Brain microvascular endothelial cell (primary cell): ENCODE data around the gene TJAP1.
A peak's percentile ranks its signal among the peaks of the same experiment; 100 is the strongest.

Experiments used
- DNase-seq: peaks from one replicate; pipeline ENCODE4 v3.0.0-alpha.2; 2020
- H3K27ac ChIP-seq: fragments of 250-450 bp; sonication (Bioruptor Pico); 2 replicates; pipeline ENCODE4 v1.5.1; 2020; ENCODE audit warnings: mild to moderate bottlenecking, moderate library complexity
- H3K27me3 ChIP-seq: fragments of 250-450 bp; sonication (Bioruptor Pico); replicated peaks from 2 replicates; pipeline ENCODE4 v1.5.1; 2020; ENCODE audit warnings: mild to moderate bottlenecking
- H3K36me3 ChIP-seq: fragments of 250-450 bp; sonication (Bioruptor Pico); replicated peaks from 2 replicates; pipeline ENCODE4 v1.5.1; 2020; ENCODE audit warnings: mild to moderate bottlenecking
- H3K4me3 ChIP-seq: 2 replicates; pipeline ENCODE4 v1.5.1; 2011; ENCODE audit warnings: low read depth, mild to moderate bottlenecking, control low read depth, low read length, moderate library complexity
- CTCF ChIP-seq: IDR thresholded peaks from 2 replicates; pipeline ENCODE4 v1.5.1; 2011; ENCODE audit warnings: low read depth, mild to moderate bottlenecking, moderate library complexity, low read length, control low read depth, inconsistent platforms; ENCODE audit errors: missing control alignments
- in situ Hi-C: cut with HindIII; loops from 2 replicates; pipeline ENCODE4 v1.10.0; 2017; ENCODE audit warnings: low sequenced_read_pairs, low pct_ligation_motif_present

TJAP1 gene

DNA sequence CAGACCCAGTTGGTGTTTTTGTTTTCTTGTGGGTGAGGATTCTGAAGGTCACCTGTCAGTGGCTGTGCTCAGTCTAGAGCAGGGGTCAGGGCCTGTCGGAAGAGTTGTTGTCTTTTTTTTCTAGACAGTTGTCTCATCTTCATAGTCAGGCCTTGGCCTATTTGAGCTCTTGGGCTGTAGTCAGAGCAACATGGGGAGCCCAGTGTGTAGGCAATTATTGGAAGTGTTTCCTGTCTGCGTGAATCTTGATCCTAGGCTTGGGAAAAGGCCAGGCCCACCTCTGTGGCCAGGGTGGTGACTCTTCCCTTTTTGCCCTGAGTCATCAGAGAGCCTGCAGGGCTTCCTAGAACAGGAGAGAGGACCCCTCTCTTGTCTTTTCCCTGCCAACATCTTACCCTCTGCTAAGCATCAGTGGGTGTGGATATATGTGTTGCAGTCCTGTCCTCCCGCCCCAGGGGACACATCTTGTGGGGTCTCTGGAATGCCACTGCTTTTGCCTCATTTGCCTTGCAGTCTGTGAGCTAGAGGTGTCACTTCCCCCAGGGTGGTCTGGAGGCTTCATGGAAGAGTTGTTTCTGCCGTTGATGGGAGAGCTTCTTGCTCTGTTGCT, 11.4 kb downstream of the TJAP1 start:
- Histone ChIP-seq H3K27me3 (no peaks in the 10 kb centered on the region), H3K36me3 (no peaks in the 10 kb centered on the region), H3K27ac (no peak overlapping the region), H3K4me3 (no peak overlapping the region)
- TF ChIP-seq CTCF = no peak
- no peak for DNase-seq
- in situ Hi-C loops = no loop called here

GRCh38 chr6:43489277-43490072, 12.1 kb downstream of the TJAP1 start:
- in situ Hi-C loops = no loop called here
- TF ChIP-seq CTCF = no peak
- Histone ChIP-seq H3K27ac (no peak overlapping the region), H3K27me3 (no peaks in the 10 kb centered on the region), H3K36me3 (no peaks in the 10 kb centered on the region), H3K4me3 (no peak overlapping the region)
- no peak for DNase-seq

GRCh38 chr6:43490523-43490939, 13.2 kb downstream of the TJAP1 start:
- H3K4me3 ChIP-seq = no peak overlapping the region
- no peaks in the 10 kb centered on the region for H3K36me3 ChIP-seq
- H3K27ac ChIP-seq = no peak overlapping the region
- DNase-seq = no peak
- no peak for TF ChIP-seq CTCF
- in situ Hi-C loops = no loop called here
- H3K27me3 ChIP-seq = no peaks in the 10 kb centered on the region

- Histone ChIP-seq H3K4me3 (peak overlapping the region; percentile 3), H3K36me3 (no peaks in the 10 kb centered on the region), H3K27me3 (no peaks in the 10 kb centered on the region), H3K27ac (no peak overlapping the region)
- TF ChIP-seq CTCF = no peak
- in situ Hi-C loops = no loop called here
- peak; percentile 59 for DNase-seq
Measured at GRCh38 chr6:43491750-43492661, 14.6 kb downstream of the TJAP1 start.

DNA sequence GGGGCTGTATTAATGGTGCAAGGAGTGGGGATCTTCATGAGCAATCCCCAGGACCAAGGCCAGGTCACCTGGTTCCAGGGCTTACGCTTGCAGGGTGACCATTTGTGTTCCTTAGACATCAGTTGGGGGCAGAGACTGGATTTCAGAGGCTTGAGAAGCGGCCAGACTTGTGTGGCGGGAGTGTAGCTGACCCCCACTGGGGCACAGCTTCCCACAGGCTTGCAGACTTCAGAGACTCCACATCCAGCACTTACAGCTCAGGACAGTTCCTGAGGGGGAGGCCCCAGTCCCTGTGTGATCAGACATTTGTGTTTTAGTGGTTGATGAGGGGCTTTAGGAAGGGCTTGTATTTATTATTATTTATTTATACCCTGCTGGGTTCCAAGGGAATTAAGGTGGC, 15.3 kb downstream of the TJAP1 start:
- no peak overlapping the region for H3K27ac ChIP-seq
- no peaks in the 10 kb centered on the region for H3K27me3 ChIP-seq
- no peaks in the 10 kb centered on the region for H3K36me3 ChIP-seq
- peak; percentile 29 for DNase-seq
- H3K4me3 ChIP-seq = peak overlapping the region; percentile 3
- in situ Hi-C loops = no loop called here
- no peak for TF ChIP-seq CTCF
